ENCODE measurements around the gene DEFB121.
"Not testable (repeated sequence)": the region's sequence is repeated elsewhere in the genome, so short reads cannot be mapped to it uniquely, and the experiment has no call there.

Gene DEFB121

GRCh38 chr20:31406115-31406514 is at the start of gene DEFB121:
DEFB121 (minus strand) TSS chr20:31406215; CDS start chr20:31406152, 63 bp downstream.
- no peak for DNase-seq

GRCh38 chr20:31454361-31454760 is 48.3 kb upstream of the DEFB121 start:
- no peak for DNase-seq

GRCh38 chr20:31452575-31452974 is 46.6 kb upstream of the DEFB121 start:
- DNase-seq = no peak

- no peak for DNase-seq
These were observed 43.7 kb upstream of the DEFB121 start for GRCh38 chr20:31449511-31450414.

- DNase-seq = no peak
These were observed 40.2 kb upstream of the DEFB121 start for GRCh38 chr20:31446084-31446819.

- DNase-seq = no peak
These were observed 34.1 kb upstream of the DEFB121 start, which contains the start of gene DEFB123 for GRCh38 chr20:31440012-31440659. DEFB123 (plus strand) TSS chr20:31440632; CDS start chr20:31440699, 67 bp downstream.

- no peak for DNase-seq
These were observed 24.6 kb upstream of the DEFB121 start for GRCh38 chr20:31430568-31431115.

GRCh38 chr20:31427576-31427975 is 21.6 kb upstream of the DEFB121 start:
- not testable (repeated sequence) for DNase-seq

GRCh38 chr20:31426891-31427551 is 21.0 kb upstream of the DEFB121 start:
- DNase-seq = not testable (repeated sequence)

GRCh38 chr20:31425797-31426196 is 19.8 kb upstream of the DEFB121 start:
- DNase-seq = no peak

- no peak for DNase-seq
These were observed 12.3 kb upstream of the DEFB121 start for GRCh38 chr20:31418307-31418706.

- DNase-seq = no peak
These were observed 9.6 kb upstream of the DEFB121 start for GRCh38 chr20:31415653-31416052.

GRCh38 chr20:31414381-31414780 is 8.4 kb upstream of the DEFB121 start:
- no peak for DNase-seq

- DNase-seq = no peak
These were observed 4.0 kb upstream of the DEFB121 start for GRCh38 chr20:31410011-31410410.

GRCh38 chr20:31403886-31404285 is 2.1 kb downstream of the DEFB121 start:
- DNase-seq = no peak

GRCh38 chr20:31394900-31395299 is 11.1 kb downstream of the DEFB121 start:
- DNase-seq = no peak

GRCh38 chr20:31392836-31393235 is 13.2 kb downstream of the DEFB121 start:
- no peak for DNase-seq

- DNase-seq = no peak
These were observed 15.5 kb downstream of the DEFB121 start, which contains the start of gene DEFB119 for GRCh38 chr20:31390490-31390889. DEFB119 (minus strand) TSS chr20:31390590; CDS start chr20:31390483, 107 bp downstream.

GRCh38 chr20:31374346-31374745 is 31.7 kb downstream of the DEFB121 start:
- no peak for DNase-seq

- DNase-seq = no peak
These were observed 37.7 kb downstream of the DEFB121 start, which contains the start of gene DEFB118 for GRCh38 chr20:31368301-31368700. DEFB118 (plus strand) TSS chr20:31368601; CDS start chr20:31368651, 50 bp downstream.

- DNase-seq = not testable (repeated sequence)
These were observed 41.7 kb downstream of the DEFB121 start for GRCh38 chr20:31364272-31364671.

- DNase-seq = no peak
These were observed 42.7 kb downstream of the DEFB121 start for GRCh38 chr20:31363295-31363694.

Data from NCI-H1092 (cell line).